Heart left ventricle (tissue), 13 donors: ENCODE measurements around the gene PLA2G6.
A peak's percentile ranks its signal among the peaks of the same experiment; 100 is the strongest.

Experiments used
- CTCF ChIP-seq, 12 donors: fragments of 200-600 bp; sonication (generic) in 4 of 12; IDR thresholded peaks; one replicate each; pipeline versions ENCODE4 v1.5.0 to v1.8.0; 2018 to 2022; ENCODE audit warnings: antibody characterized with exemption in 12 of 12, mild to moderate bottlenecking in 5 of 12
- POLR2A ChIP-seq, 2 donors: fragments of 450-650 bp; IDR thresholded peaks; one replicate each; pipeline ENCODE4 v1.6.1; 2017; ENCODE audit warnings: antibody characterized with exemption in 2 of 2, mild to moderate bottlenecking in 2 of 2, moderate library complexity in 2 of 2
- donor health status: ischemic (EF 13 %, LVEDD 7.1; RV severe dilation, severe dysfunction).
- donor health status: DM: no; HTN: yes; CAD: no.
- donor health status: DM: no; HTN: no; CAD: no.
- donor health status: ischemic (EF 25% LVEDD 6.9; RV normal size, moderate dysfunction).
- donor health status: ischemic (EF 25% LVEDD 5.7; RV mildly dilated, moderate dysfunction).
- donor health status: ischemic (EF 35%, LVEDD 5.7; RV mildly dilated, moderate dysfunction).
- donor health status: nonischemic (EF 11% LVEDD 7.7; RV severe dilation, severe dysfunction).
- donor health status: DM: yes; HTN: yes; CAD: no.
- donor health status: PGD.
- donor health status: ischemic (EF 29% LVEDD 5.4; RV normal size, mild dysfunction).
- donor health status: nonischemic (EF 23%, LVEDD 6.1; RV moderate dilation, normal function).

- TF ChIP-seq CTCF (IDR thresholded peaks at IDR 0.05) (peak in 8 of 12 donors; percentile 7 to 34 (median 30)), POLR2A (IDR thresholded peaks at IDR 0.05) (no peak)
Measured at GRCh38 chr22:38104084-38104483, 77.5 kb downstream of the PLA2G6 start.
